ENCODE measurements around the gene HAGHL.

- TF ChIP-seq CTCF (conservative IDR thresholded peaks at IDR 0.05; ENCODE audit: low read depth in 2 of 2) (no peak), EZH2 (IDR thresholded peaks at IDR 0.05; ENCODE audit: low read depth, unreplicated experiment) (no peak), JUNB (IDR thresholded peaks at IDR 0.05; ENCODE audit: unreplicated experiment) (no peak), STAT1 (IDR thresholded peaks at IDR 0.05; ENCODE audit: unreplicated experiment) (no peak), POLR2AphosphoS5 (IDR thresholded peaks at IDR 0.05; ENCODE audit: low read depth) (peak; percentile 86), EZH2phosphoT487 (IDR thresholded peaks at IDR 0.05; ENCODE audit: unreplicated experiment) (no peak), REST (IDR thresholded peaks at IDR 0.05; ENCODE audit: unreplicated experiment) (no peak), ETS1 (IDR thresholded peaks at IDR 0.05) (0 out of 2 replicates have a peak, but pooled peaks have one; percentile 48), ZNF331 (CRISPR knock-in tag; IDR thresholded peaks at IDR 0.05; ENCODE audit: low read depth) (no peak), CREB1 (CRISPR knock-in tag; IDR thresholded peaks at IDR 0.05; ENCODE audit: low read depth) (peak; percentile 89)
Measured at GRCh38 chr16:684071-684794, 42.7 kb upstream of the HAGHL start, which contains the start of gene JMJD8.
